HG02840 (cell line): ENCODE results near the gene SNAP29.

Source experiments
- ATAC-seq: cut with Tn5 transposase; IDR thresholded peaks from one replicate; pipeline ENCODE4 v1.9.1; 2021; ENCODE audit warnings: mild to moderate bottlenecking, moderate library complexity, moderate number of reproducible peaks; ENCODE audit not compliant: unreplicated experiment, low FRiP score

SNAP29 gene

DNA sequence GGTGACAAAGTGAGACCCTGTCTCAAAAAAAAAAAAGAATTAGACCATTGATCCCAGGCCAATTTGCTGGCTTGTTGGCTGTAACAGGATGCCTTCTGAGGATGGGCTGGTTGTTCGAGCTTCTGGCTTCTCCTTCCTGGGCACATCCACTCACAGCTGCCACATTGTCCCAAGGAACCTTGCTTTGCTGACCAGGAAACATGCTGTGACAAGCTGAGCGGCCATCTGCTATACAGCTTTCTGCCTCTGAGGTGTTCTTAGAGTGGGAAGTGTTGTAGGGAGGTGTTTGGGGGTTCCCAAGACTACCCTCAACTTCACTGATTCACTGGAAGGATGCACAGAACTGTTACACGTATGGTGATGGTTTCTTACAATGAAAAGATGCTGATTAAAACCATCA, 6.5 kb downstream of the SNAP29 start:
- ATAC-seq: no peak

DNA sequence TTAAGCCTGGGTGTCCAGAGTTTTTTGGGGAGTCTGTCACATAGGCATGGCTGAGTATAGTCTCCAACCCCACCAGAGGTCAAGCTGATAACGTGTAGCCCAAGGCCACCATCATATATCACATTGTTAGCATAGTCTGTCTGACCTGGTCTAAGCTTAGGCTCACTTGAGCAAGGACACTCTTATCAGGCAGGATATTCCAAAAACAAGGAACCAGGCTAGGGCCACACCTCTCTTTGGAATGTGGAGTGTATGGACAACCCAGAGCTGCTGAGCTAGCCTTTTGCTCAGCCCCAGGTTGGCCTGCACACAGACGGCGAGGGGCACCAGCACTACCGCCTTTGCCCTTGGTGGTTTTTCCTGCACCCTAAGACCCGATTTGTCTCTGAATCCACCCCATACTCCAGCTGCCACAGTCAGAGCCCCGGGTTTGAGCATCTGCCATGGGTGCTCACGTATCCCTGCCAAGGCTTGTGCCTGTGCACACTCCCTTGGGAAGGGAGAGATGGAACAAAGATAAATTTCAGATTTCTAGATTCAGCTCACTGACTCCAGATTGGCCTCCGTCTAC, 7.2 kb downstream of the SNAP29 start:
- no peak for ATAC-seq

DNA sequence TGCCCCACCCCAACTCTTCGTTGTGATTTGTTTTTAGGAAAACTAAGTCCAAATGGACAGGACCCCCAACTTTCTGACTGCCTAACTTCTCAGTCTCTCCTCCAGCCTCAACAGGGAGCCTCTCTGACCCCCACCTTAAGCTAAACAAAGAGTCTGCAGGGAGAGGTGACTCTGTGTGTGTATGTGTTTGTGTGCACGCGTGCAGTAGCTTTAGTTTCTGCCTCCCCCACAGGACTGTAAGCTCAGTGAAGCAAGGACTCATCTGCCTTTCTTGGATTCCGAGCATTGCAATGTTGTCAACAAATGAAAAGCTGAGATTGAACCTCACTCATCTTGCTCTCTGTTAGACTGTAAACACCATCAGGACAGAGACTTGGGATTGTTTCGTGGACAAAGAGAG, 7.9 kb downstream of the SNAP29 start:
- ATAC-seq: no peak

DNA sequence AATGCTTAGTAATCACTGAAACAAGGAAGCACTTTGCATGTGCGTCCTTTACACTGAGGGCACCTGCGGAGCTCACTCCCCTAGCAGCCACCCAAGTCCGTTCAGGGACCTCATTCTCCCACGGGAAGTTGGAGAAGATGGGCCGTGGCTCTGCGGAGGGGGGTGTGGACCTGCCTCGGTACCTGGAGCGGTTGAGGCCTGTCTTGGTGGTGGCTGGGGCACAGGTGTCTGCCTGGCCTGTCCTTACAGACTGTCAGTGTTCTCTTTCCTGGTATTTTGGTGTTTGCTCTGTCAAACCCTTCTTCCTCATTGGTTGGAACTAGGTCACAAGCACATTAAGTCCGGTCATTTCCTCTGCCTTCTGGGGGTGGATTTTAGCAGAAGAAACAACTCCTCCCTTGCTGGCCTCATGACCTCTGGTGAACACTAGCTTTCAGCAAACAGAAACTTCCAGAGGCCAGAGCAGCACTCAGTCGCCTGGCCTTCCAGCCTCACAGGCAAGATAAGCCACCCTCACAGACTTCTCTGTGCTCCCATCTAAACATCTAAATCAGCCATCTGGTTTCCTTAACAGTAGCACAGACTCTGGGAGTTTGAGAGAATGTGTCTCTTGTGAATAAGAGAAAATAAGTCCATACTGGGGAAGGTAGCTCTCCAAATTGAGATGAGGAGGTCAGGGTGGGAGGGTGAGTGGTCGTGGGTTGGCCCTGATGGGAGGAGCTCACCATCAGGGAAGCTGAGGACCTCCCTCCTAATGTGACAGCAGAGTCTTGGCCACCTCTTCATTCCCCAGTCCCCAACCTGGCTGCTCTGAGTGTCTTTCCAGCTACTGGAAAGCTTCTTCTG, 8.6 kb downstream of the SNAP29 start:
- ATAC-seq: no peak

DNA sequence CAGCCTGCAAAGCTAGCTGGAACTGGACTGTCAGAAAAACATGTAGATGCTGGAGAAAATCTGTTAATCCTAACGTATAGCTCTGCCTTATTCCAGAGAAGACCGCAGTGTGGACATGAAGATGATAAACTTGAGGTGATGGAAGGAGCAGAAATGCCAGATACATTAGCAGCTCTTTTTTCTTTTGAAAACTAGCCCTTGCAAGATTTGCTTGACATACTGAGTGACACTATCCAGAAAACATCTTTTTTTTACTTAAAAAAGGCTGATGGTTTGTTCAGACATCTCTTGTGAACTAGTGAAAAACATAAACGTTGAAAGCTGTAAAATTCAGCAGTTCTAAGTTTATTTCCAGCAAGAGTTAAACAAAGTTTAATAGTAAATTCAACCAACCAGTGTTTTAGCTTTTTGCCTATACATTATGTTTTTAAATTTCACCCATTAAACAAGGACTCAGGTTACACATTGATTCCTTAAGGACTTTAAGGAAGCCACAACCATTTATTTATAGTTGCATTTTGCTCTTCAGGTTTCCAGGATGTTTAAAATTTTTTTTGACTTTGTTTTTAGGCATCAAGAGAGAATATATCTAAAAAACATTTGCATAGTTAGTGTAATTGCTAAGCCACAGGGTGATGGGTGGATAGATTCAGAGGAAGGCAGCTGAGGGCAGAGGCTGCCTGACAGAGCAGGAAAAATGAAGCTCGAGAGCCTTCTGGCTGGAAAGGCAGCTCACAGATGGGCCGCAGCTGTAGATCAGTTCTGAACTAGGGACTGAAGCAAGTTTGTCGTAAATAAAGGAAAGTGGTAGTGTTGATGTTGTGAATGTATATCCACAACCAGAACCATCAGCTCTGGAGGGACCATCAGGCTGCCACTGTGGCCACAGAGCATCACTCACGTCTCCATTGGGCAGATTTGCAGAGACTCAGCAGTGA, 9.5 kb downstream of the SNAP29 start:
- ATAC-seq: no peak

DNA sequence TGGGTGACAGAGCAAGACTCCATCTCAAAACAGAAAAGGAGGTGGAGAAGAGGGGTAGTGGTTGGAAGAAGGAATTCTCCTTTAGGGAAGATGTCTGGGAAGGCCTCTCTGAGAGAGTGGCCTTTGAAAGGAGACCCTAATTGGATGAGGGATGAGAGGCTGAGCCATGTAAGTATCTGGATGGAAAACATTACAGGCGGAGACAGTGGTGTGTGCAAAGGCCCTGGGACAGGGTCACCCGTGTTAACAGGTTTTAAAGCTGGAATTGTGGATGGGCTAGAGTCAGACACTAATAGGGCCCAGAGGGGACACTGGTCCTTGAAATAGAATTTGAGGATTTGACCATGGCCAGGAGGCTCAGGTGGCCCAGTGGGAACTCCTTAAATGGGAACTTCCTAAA, 10.4 kb downstream of the SNAP29 start:
- ATAC-seq: no peak

DNA sequence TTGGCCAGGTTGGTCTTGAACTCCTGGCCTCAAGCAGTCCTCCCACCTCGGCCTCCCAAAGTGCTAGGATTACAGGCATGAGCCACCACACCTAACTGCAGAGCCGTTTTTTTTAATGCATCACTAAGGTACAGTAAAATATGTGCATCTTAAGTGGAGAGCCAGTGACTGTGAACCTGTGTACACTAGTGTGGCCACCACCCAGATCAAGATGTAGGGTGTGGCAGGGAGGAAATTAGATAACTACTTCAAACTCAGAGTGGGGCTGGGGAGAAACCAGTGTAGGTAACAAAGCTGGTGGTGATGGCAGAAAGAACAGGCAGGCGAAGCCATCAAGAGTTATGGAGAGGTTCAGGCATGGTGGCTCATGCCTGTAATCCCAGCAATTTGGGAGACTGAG, 14.4 kb downstream of the SNAP29 start:
- ATAC-seq: no peak

DNA sequence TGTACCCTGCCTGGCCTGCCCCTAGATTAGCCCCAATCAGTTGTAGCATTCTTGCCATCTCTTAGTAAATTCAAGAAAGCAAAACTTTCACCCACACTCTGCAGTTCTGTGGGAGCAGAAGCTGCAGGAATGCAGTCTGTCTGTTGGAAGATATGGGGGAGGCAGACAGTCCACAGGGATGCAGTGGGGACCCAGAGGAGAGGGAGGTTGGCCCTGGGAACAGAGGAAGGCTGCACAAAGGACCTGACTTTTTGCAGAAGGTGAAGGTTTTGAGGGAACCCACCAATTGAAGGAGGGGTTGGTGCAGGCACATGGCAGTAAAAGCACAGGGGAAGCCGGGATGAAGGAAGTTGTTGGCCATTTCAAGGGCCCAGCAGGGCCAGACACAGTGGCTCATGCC, 16.5 kb downstream of the SNAP29 start:
- no peak for ATAC-seq

DNA sequence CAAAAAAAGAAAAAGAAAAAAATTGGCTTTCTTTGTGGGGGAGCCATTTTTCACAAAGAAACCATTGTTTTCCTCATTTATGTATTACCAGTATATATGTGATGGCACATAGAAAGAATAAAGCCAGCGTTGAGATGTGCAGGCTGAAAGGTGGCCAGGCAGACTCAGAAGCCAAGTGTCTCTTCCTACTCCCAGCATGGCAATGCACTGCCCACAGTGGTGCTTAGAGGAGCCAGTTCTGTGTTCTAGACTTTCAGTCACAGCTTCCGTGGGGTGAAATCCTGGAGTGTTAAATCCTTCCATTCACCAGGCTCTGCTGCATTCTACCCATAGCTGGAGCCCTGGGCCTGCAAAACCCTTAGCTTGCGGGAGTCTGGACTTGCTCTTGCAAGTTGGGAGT, 18.9 kb downstream of the SNAP29 start:
- no peak for ATAC-seq

DNA sequence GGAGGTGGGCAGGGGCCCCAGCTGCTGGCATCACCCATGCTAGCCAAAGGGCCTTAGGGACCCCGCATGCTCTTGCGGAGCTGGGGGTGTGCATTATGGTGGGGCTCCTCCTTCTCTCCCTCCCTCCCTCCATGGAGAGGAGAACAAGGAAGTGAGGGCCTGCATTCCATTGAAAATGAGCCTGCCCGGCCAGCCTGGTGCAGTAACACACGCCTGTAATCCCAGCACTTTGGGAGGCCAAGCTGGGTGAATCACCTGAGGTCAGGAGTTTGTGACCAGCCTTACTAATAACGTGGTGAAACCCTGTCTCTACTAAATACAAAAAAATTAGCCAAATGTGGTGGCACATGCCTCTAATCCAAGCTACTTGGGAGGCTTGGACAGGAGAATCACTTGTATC, 22.4 kb downstream of the SNAP29 start:
- no peak for ATAC-seq

DNA sequence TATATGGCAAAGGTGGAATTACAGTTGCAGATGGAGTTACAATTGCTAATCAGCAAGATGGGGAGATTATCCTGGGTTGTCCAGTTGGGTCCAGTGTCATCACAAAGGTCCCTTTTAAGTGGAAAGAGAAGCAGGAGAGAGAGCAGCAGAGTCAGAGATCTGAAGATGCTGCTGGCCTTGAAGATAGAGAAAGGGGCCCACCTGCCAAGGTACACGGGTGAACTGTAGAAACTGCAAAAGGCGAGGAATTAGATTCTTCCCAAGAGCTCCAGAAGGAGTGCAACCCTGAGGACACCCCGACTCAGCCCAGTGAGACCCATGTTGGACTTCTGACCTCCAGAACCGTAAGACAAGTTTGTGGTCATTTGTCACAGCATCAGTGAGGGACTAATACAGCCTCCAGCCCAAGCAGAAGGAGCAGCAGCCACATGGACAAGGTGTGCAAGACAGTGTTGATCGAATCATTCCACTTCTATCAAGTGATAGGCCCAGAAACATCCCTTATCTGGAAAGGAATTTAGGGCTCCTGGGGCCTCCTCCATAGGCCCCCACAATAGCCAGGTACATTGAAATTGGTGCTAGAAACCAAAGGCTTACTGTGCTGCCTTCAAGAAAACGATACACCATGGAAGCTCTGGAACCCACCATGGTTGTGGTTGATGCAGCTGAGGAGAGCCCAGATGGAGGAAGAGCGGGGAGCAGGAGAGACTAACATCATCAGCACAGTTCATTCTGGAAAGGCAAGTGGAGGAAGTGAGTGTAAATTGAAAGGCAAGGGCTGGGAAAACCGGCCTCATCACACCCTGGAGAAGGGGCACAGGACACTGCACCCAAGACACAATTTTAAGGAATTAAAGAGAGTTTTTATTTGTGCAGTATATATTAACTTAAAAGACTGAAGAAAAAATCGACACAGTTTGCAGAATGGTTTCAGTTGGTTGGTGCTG, 23.3 kb downstream of the SNAP29 start:
- no peak for ATAC-seq

DNA sequence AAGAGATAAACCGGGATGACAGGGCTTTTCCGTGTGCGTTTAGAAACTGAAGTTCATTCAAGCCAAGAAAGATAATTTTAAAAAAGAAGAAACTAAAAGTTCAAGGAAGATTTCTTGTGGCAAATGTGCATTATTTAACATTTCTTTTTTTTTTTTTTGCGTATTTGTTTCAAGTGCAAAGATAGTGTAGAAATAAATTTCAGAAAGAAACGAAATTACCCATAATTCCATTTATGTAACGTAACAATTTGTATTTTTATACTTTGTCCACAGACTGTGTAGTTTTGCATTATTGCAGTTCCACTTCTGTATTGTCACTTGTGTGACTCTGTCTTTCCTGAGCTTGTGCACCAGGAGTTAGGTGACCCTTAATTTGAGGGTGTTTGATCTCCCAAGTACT, 24.0 kb downstream of the SNAP29 start:
- ATAC-seq: no peak

DNA sequence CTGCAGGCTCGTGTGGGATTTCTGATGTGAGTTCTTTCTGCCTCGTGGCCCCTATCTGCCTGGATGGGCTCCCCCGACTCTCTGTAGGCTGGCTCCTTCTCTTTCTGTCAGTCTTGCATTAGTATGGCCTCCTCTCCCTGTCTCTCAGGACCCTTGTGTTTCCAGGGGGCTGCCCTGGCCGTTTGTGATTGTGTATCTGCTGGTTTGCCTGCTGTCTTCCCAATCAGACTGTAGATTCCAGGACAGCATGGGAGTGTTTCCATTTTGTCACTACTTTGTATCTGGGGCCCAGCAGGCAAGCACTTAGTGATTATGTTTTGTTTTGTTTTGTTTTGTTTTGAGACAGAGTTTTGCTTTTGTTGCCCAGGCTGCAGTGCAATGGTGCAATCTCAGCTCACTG, 25.6 kb downstream of the SNAP29 start:
- no peak for ATAC-seq

DNA sequence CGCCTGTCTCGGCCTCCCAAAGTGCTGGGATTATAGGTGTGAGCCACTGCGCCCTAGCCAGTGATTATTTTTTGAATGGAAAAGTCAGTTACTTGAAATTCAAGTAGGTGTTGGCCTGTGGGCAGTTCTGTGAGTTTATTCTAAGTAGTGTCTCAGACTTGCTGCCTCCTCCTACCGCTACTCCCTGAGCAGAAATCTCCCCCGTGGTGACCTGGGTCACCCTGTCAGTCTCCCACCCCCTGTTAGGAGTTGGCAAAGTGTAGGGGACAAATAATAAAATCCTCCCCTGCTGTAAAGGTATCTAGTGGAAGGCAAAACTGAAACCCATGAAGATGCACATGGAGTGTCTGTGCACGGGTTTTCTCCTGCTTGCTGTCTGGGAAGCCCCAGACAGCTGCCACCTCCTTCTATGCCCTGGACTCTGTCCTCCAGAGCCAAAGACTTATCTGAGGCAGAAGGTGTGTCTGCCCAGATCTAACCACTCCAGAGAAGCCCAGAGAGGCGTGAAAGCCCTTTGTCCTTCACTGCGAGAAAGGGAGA, 26.3 kb downstream of the SNAP29 start:
- ATAC-seq: no peak

DNA sequence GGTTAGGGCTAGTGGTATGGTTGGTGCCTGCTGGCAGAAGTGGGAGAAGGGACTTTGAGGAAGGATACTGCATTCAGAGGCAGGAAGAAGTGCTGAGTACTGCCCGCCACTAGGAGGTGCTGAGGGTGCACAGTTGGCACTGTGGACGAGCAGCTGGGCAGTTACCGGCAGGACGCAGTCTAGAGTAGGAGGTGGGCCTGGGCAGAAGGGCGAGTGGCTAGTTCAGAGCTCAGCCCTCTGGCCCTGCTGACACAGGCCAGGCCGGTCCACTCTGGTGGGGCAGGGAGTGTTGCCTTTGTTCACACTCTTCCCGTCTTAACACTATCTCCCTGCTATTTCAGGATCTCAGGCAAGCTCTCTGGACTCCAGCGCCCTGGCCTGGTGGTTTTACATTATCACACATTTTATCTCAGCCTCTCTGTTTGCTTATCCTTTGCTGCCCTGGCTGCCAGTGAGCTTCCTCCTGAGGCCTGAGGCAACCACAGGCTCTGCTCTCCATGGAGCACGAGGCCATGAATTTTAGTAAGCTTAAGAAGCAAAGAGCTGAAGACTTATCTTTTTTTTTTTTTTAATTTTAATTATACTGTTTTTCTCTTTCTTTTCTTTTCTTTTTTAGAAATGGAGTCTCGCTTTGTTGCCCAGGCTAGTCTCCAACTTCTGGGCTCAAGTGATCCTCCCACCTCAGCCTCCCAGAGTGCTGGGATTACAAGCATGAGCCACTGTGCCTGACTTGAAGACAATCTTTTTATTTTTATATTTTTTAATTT, 26.9 kb downstream of the SNAP29 start:
- no peak for ATAC-seq

DNA sequence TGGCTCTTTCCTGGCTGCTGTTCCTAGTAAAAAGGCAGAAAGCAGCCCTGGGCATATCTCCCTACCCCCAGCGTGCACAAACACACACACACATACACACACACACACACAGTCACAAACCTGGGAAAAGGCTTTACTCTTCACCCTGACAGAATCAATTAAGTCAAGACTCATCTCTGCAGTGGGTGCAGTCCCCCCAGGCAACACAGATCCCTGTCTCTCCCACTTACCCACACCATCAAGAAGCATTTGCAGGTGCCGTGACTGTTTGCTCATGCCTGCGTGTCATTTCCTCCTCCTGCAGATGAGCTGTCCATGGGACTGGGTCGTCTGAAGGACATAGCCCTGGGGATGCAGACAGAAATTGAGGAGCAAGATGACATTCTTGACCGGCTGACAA, 28.6 kb downstream of the SNAP29 start:
- ATAC-seq: no peak

DNA sequence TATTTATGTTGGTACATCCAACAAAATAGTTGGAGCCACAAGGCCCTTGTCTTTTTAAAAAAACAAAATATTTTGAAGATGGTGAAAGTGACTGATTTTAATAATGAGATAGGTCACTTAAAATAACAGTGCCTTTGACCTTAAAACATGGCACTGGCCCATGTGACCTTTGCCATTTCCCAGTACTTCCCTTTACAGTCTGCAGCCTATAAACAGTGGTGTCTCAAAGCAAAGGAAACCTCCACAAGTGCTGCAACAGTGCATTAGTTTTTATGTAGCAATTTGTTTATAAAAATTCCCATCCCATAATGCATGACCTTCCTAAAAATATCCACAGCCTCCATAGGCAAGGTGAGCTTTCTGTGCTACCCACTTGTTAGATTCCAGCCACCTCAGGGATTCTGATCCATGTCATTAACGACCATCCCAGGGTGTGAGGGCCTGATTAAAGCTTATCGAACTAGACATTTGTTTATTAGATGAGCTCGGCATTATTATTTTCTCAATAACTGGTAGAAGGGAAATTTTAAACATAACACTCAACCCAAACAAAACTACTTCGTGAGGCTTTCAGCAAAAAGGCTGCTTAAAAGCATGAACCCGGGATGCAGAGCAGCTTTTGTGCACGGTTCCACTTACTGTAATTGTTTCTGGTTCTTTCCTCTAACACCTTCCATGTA, 30.4 kb downstream of the SNAP29 start:
- ATAC-seq: no peak

DNA sequence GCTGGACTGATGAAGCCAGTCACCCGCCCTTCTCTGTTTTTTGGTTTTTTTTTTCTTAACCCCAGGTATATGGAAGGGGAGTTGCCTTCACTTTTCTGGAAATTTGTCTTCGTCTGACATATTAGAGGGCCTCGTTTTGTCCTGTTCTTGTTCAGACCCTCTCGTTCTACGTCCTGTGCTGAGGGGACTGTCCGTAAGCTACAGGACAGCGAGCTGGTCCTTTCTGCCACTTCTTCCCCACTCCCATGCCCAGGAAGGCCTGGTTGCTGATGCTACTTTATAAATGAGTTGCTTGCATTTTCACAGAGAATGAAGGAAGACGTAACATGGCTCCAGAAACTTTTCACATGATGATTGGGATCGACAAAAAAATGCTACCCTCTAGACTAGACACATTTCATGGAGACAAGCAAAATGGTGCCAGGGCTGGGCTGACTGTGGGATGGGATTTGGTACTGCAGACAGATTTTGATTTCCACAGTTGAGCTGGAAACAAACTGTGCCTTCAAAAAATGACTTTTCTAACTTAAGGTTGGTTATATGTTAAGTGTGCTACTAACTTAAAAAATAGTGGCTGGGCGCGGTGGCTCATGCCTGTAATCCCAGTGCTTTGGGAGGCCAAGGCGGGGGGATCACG, 31.2 kb downstream of the SNAP29 start:
- no peak for ATAC-seq
